H4 (cell line): ENCODE results near the gene ASPSCR1. TPM values are rescaled to one million over a fixed set of nuclear protein-coding genes. Genes with fewer than 3 reads are reported as not detected.

ENCODE experiments used
- DNase-seq: peaks from one replicate; pipeline ENCODE4 v3.0.0-alpha.2; 2015; ENCODE audit warnings: low spot score
- total RNA-seq: library from RNA; depleted of rRNA; stranded (reverse); fragments of >200 nt; shearing (Covaris generic); gene quantifications from 2 replicates; pipeline ENCODE4 v1.2.3, GENCODE V29; 2014

Gene ASPSCR1
- total RNA-seq, 1 experiment from 2014 or later: 24.9 TPM

DNA sequence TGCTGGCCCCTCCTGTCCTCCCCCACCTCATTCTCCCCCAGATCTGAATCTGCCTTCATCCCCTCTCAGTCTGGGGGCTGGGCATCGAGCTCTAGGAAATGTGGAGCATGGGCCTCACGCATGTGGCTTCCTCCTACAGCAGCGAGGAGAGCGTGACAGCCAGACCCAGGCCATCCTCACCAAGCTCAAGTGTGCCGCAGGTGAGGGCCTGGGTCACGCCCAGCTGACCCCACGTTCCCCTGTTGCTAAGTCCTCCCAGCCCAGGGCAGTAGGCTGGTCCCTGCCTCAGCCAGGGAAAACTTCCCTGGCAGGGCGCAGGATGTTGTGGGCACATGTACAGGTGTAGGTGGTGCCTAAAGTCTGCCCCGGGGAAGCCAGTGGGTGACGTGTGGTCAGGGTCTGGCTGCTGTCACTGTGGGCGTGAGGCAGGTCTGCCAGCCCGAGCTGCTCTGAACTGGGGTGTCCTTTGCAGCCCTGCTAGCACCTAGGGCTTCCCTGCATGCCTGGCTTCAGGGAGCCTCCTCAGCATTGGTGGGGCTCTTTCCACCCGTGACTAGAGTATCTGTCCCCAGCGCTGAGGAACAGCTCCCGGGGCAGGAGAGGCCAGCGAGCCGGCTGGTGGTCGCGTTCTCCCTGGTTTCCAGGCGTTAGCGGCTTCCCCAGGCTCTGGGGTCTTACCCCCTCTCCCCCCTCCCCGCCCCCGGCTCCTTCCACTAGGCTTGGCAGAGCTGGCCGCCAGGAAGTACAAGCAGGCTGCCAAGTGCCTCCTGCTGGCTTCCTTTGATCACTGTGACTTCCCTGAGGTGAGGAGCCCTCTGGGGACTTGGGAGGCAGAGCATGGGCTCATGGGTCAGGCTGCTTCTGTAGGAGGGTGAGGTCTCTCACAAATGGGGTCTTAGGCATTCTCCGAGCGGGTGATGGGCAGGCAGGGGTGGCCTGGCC lies 77.9 kb downstream of the ASPSCR1 start:
- no peak for DNase-seq

DNA sequence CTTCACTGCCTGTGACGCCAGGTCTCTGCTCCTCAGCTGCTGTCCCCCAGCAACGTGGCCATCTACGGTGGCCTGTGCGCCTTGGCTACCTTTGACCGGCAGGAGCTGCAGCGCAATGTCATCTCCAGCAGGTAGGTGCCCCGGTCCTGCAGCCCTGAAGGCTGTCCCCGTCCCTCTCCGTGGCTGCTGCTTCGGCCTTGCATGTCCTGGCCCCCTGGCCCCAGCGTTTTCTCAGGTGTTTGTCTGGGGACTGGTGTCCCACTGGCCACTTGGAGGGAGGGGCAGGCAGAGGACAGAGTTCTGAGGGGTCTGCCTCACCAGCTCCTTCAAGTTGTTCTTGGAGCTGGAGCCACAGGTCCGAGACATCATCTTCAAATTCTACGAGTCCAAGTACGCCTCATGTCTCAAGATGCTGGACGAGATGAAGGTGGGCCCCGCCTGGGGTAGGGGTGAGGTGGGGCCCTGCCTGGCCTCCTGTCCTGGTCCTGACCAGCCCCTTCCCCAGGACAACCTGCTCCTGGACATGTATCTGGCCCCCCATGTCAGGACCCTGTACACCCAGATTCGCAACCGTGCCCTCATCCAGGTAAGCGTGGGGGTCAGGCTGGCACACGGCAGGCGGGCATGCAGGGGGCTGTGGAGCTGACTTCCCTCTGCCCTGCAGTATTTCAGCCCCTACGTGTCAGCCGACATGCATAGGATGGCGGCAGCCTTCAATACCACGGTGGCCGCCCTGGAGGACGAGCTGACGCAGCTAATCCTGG lies 78.7 kb downstream of the ASPSCR1 start:
- no peak for DNase-seq

GRCh38 chr17:82056729-82057621 lies 79.5 kb downstream of the ASPSCR1 start:
- DNase-seq: no peak

- no peak for DNase-seq
Observed at GRCh38 chr17:82058230-82058854, 80.9 kb downstream of the ASPSCR1 start.

- DNase-seq: no peak
Observed at GRCh38 chr17:82058855-82059249, 81.4 kb downstream of the ASPSCR1 start.

DNA sequence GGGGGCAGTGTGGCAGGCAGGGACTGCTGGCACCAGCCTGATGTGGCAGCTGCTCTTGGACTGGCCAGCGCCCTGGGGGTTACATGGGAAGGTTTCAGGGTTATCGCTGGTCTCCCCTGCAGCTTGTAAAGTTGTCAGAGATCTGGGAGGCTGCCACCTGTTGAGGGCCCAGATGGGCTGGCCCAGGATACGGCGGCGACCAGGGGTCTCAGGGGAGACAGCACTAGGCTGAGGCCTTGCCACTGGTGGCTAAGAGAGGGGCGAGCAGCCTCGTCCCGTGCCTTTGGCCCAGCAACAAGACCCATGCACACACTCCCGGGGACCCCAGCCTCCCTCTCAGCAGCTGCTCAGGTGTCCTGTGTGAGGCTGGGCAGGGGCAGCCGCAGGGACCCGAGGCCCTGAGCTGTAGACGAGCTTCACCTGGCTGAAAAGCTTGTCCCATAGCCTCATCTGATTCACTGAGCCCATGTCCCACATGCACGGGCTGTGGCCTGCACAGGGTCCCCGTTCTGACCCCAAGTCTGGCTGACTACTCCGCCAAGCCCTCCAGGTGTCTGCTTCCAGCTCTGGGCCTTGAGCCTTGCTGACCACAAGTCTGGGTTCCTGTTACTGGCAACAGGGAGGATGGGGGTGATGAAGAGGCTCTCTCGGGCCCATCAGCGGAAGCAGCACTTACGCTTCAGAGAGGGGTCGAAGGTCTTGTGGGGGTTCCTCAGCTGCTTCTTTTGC lies 82.0 kb downstream of the ASPSCR1 start:
- DNase-seq: no peak

DNA sequence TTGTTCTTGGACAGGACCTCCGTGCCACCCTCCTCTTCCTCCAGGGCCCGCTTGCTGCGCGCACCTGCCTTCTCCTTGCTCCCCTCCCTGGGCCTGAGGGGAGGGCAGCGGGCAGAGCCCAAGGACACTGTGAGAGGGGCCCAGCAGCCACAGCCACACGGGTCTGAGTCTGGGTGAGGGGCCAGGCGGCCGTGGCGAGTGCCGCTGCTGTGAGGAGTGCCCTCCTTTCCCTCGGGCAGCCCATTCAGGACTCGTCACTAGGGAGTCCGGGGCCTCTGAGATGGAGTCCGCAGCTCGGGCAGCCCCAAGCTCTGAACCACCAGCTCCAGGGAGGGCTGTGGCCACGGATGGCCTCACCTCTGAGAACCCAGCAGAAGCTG lies 82.6 kb downstream of the ASPSCR1 start:
- no peak for DNase-seq

DNA sequence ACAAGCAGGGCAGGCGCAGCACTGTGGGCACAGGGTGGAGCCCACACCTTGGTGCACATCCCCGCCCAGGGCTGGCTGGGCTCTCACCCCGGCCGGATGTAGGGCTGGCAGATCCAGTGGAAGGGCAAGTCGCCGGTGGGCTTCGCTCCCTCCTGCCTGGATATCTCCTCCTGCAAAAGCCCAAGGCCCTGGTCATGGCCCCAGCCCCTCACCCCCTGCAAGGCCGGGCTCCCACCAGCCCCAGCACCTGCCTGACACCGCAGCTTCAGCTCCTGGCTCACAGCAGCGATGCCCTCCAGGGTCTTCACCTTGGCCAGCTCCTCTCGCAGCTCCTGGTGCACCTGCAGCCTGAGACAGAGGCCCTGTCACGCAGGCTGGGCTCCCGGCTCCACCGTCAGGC lies 83.2 kb downstream of the ASPSCR1 start:
- no peak for DNase-seq

- DNase-seq: no peak
Observed at GRCh38 chr17:82061047-82061925, 83.9 kb downstream of the ASPSCR1 start.

GRCh38 chr17:82062076-82062983 lies 84.9 kb downstream of the ASPSCR1 start:
- no peak for DNase-seq

- no peak for DNase-seq
Observed at GRCh38 chr17:82062984-82063368, 85.5 kb downstream of the ASPSCR1 start.

- no peak for DNase-seq
Observed at GRCh38 chr17:82063424-82064415, 86.3 kb downstream of the ASPSCR1 start.

- DNase-seq: no peak
Observed at GRCh38 chr17:82064433-82065192, 87.2 kb downstream of the ASPSCR1 start.

- DNase-seq: no peak
Observed at GRCh38 chr17:82065193-82065637, 87.8 kb downstream of the ASPSCR1 start.

GRCh38 chr17:82065638-82066303 lies 88.3 kb downstream of the ASPSCR1 start, which contains the start of gene DUS1L:
Gene DUS1L (minus strand): TSS chr17:82065804. CDS start chr17:82065059, 745 bp downstream.
- no peak for DNase-seq
